Transverse colon (tissue), 3 donors: ENCODE results near the gene LECT2.

Experiments used
- EP300 ChIP-seq: sonication (generic); formaldehyde crosslinking; IDR thresholded peaks from one replicate; pipeline ENCODE4 v1.6.1; 2017; ENCODE audit warnings: antibody characterized with exemption, low read depth
- TF ChIP-seq, protein P1 (sequence below), 5 experiments: fragments of 200-600 bp in 3 of 5; fragments of 450-650 bp in 2 of 5; sonication (generic) in 3 of 5; IDR thresholded peaks; 1 replicate in 2 of 5; 2 replicates in 3 of 5; pipeline ENCODE4 v1.5.1; 2016 to 2017; ENCODE audit warnings: antibody characterized with exemption in 5 of 5, inconsistent platforms in 3 of 5, mild to moderate bottlenecking in 2 of 5, moderate library complexity in 1 of 5

DNA sequence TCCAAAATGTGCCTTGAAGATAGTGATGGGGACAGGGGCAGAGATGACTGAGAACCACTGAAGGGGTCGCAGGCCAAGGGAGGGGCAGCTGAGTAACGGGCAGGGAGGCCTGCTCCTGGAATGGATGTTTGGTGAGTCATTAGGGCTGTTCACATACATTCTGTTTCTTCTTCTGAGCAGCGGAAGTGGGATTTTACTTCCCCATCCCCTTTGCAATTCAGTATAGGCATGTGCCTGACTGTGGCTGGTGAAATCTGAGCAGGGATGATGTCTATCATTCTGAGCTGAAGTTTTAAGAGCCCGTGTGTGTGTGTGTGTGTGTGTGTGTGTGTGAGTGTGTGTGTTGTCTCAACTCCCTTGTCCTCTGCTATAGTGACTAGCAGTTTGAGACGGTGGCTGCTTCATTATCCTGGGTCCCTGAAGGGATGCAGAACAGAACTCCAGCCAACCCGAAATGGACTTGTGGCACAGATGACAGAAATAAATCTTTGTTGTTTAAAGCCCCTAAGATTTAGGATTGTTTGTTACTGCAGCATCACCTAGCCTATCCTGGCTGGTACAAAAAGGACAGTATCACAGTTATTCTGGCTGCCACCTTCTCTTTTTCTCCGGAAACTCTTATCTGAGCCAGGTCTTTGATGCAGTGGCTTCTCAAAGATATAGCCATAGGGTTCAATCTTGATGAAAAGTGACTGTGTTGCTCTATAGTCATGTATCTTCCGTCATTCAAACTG is 44.8 kb upstream of the LECT2 start:
- TF ChIP-seq, protein P1, sequence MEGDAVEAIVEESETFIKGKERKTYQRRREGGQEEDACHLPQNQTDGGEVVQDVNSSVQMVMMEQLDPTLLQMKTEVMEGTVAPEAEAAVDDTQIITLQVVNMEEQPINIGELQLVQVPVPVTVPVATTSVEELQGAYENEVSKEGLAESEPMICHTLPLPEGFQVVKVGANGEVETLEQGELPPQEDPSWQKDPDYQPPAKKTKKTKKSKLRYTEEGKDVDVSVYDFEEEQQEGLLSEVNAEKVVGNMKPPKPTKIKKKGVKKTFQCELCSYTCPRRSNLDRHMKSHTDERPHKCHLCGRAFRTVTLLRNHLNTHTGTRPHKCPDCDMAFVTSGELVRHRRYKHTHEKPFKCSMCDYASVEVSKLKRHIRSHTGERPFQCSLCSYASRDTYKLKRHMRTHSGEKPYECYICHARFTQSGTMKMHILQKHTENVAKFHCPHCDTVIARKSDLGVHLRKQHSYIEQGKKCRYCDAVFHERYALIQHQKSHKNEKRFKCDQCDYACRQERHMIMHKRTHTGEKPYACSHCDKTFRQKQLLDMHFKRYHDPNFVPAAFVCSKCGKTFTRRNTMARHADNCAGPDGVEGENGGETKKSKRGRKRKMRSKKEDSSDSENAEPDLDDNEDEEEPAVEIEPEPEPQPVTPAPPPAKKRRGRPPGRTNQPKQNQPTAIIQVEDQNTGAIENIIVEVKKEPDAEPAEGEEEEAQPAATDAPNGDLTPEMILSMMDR (IDR thresholded peaks at IDR 0.05), result no peak
- TF ChIP-seq EP300, result no peak
